Panc1 (cell line): ENCODE measurements around the gene PACSIN3. TPM values are rescaled to one million over a fixed set of nuclear protein-coding genes. Genes with fewer than 3 reads are reported as not detected.

Source experiments
- ATAC-seq: fragments of 200-7000 bp; cut with Tn5 transposase; 2 replicates; pipeline ENCODE4 v1.9.1; 2020; ENCODE audit warnings: mild to moderate bottlenecking, moderate library complexity
- BruUV-seq: library from RNA; stranded (reverse); fragments of 400-500 nt; replicated peaks from 2 replicates; lab custom pipeline; 2021; lab: Mats Ljungman, UMichigan
- CTCF ChIA-PET: fragments of 300-600 bp; sonication (Branson Sonifier 250); formaldehyde crosslinking; loops from one replicate; lab custom pipeline; 2022; ENCODE audit warnings: antibody characterized with exemption; lab: Charles Lee
- POLR2A ChIA-PET: fragments of 300-600 bp; sonication (Branson Sonifier 250); formaldehyde crosslinking; loops from one replicate; lab custom pipeline; 2022; ENCODE audit warnings: antibody characterized with exemption; lab: Charles Lee
- DNase-seq: peaks from one replicate; pipeline ENCODE4 v3.0.0-alpha.2; 2010; ENCODE audit warnings: low read depth, low spot score
- H3K27ac ChIP-seq: 2 replicates; pipeline ENCODE4 v1.5.1; 2011; ENCODE audit warnings: mild to moderate bottlenecking, low read length, inconsistent platforms
- H3K27me3 ChIP-seq: fragments of 200-500 bp; sonication (Bioruptor generic); 2 replicates; pipeline ENCODE4 v1.6.0; 2014; ENCODE audit warnings: low read length, inconsistent platforms; ENCODE audit not compliant: control insufficient read depth, insufficient read depth
- H3K36me3 ChIP-seq: fragments of 200-500 bp; sonication (Bioruptor generic); 2 replicates; pipeline ENCODE4 v1.5.1; 2014; ENCODE audit warnings: inconsistent platforms, mild to moderate bottlenecking, low read length, moderate library complexity; ENCODE audit not compliant: control insufficient read depth, insufficient read depth
- H3K4me1 ChIP-seq: 2 replicates; pipeline ENCODE4 v1.5.1; 2011; ENCODE audit warnings: inconsistent platforms, mild to moderate bottlenecking, low read length, moderate library complexity; ENCODE audit not compliant: control insufficient read depth, insufficient read depth
- H3K4me3 ChIP-seq, 2 experiments: 2 replicates each; pipeline ENCODE4 v1.5.1; 2011 to 2012; ENCODE audit warnings: low read depth in 2 of 2, low read length in 2 of 2, mild to moderate bottlenecking in 2 of 2, inconsistent platforms in 1 of 2, moderate library complexity in 1 of 2
- H3K9me3 ChIP-seq: fragments of 200-500 bp; sonication (Bioruptor generic); 2 replicates; pipeline ENCODE4 v1.5.1; 2014; ENCODE audit warnings: low read depth, mild to moderate bottlenecking, inconsistent platforms, low read length, moderate library complexity; ENCODE audit not compliant: control insufficient read depth, insufficient read depth
- CTCF ChIP-seq: fragments of 450-650 bp; IDR thresholded peaks from 2 replicates; pipeline ENCODE4 v1.5.1; 2017; ENCODE audit warnings: mild to moderate bottlenecking
- POLR2AphosphoS5 ChIP-seq: IDR thresholded peaks from 2 replicates; pipeline ENCODE4 v1.6.1; 2012; ENCODE audit warnings: mild to moderate bottlenecking, low read depth, low read length, moderate library complexity
- REST ChIP-seq, 2 experiments: IDR thresholded peaks; 2 replicates each; pipeline ENCODE4 v1.6.1; 2011 to 2012; ENCODE audit warnings: low read depth in 2 of 2, control low read depth in 1 of 2, low read length in 1 of 2, mild to moderate bottlenecking in 1 of 2, moderate library complexity in 1 of 2; ENCODE audit not compliant: insufficient read depth in 1 of 2
- SIN3A ChIP-seq: IDR thresholded peaks from 2 replicates; pipeline ENCODE4 v1.6.1; 2012; ENCODE audit warnings: low read depth, mild to moderate bottlenecking, low read length, moderate library complexity, borderline replicate concordance; ENCODE audit not compliant: insufficient read depth
- TCF7L2 ChIP-seq: IDR thresholded peaks from 2 replicates; pipeline ENCODE4 v1.6.1; 2011; ENCODE audit warnings: mild to moderate bottlenecking, low read depth, low read length, inconsistent platforms
- in situ Hi-C: cut with HindIII; loops from 2 replicates; pipeline ENCODE4 v1.10.0; 2016; ENCODE audit warnings: low sequenced_read_pairs, low pct_unique_long_range_greater_than_20kb
- intact Hi-C: fragments of 100-400 bp; cut with micrococcal nuclease; formaldehyde crosslinking; loops from one replicate; pipeline ENCODE4 v1.10.0; 2022; ENCODE audit not compliant: unreplicated experiment
- total RNA-seq: library from RNA; stranded (reverse); gene quantifications from one replicate; pipeline ENCODE4 v1.2.1, GENCODE V29; 2021; ENCODE audit not compliant: unreplicated experiment

PACSIN3 gene
- total RNA-seq, 1 experiment from 2014 or later: 45.3 TPM

- in situ Hi-C loops: no loop called here
- H3K27ac ChIP-seq: no peak overlapping the region
- ChIA-PET CTCF (interaction anchor here (0.6 to 1.3 kb wide), 2 partner anchors 87 to 198 kb away, joined by 3 to 5 read pairs; no protein-coding TSS in a partner anchor), POLR2A (interaction anchor here (1.1 kb wide), 1 partner anchor 10 kb away, joined by 3 read pairs; no protein-coding TSS in a partner anchor)
- intact Hi-C loops: loop anchor here (10.0 kb wide), 2 partner anchors 82 to 182 kb away; partner anchors contain the start of genes MYBPC3 and NR1H3
- peaks cover 9% of the 10 kb centered on the region for H3K36me3 ChIP-seq
- TF ChIP-seq CTCF: no peak
- no peak for TF ChIP-seq POLR2AphosphoS5
- TF ChIP-seq REST (IDR thresholded peaks at IDR 0.05; ENCODE audit: insufficient read depth in 1 of 2, low read depth in 2 of 2, low read length in 1 of 2): no peak
- TF ChIP-seq TCF7L2: no peak
- DNase-seq (no peak), ATAC-seq (no peak)
- H3K4me1 ChIP-seq: peaks cover 12% of the 10 kb centered on the region
- H3K27me3 ChIP-seq: no peaks in the 10 kb centered on the region
- no peak overlapping the region for H3K4me3 ChIP-seq
- no TSS peak for BruUV-seq
- H3K9me3 ChIP-seq: no peaks in the 10 kb centered on the region
Measured at GRCh38 chr11:47172740-47173336, 13.4 kb downstream of the PACSIN3 start.

GRCh38 chr11:47171856-47172255 lies 14.4 kb downstream of the PACSIN3 start:
- TF ChIP-seq TCF7L2: no peak
- no peak for TF ChIP-seq CTCF
- no peak for TF ChIP-seq REST (IDR thresholded peaks at IDR 0.05; ENCODE audit: insufficient read depth in 1 of 2, low read depth in 2 of 2, low read length in 1 of 2)
- no peak for TF ChIP-seq SIN3A
- TF ChIP-seq POLR2AphosphoS5: no peak
- ChIA-PET POLR2A (interaction anchor here (0.6 to 1.1 kb wide), 2 partner anchors 9 to 12 kb away, joined by 3 to 12 read pairs; no protein-coding TSS in a partner anchor), CTCF (interaction anchor here (0.6 to 1.3 kb wide), 2 partner anchors 88 to 181 kb away, joined by 3 read pairs; no protein-coding TSS in a partner anchor)
- BruUV-seq: no TSS peak
- no peak overlapping the region for H3K4me3 ChIP-seq
- peaks cover 7% of the 10 kb centered on the region for H3K4me1 ChIP-seq
- intact Hi-C loops: loop anchor here (10.0 kb wide), 2 partner anchors 83 to 183 kb away; partner anchors contain the start of genes MYBPC3 and NR1H3
- H3K27ac ChIP-seq: no peak overlapping the region
- no peaks in the 10 kb centered on the region for H3K9me3 ChIP-seq
- DNase-seq (no peak), ATAC-seq (no peak)
- no peaks in the 10 kb centered on the region for H3K27me3 ChIP-seq
- in situ Hi-C loops: no loop called here
- H3K36me3 ChIP-seq: peaks cover 15% of the 10 kb centered on the region
